Hepatocyte (in vitro differentiated cells): Measurements from ENCODE around the gene TRIM17.

Experiments
- EZH2 ChIP-seq: fragments of 200-600 bp; sonication (generic); IDR thresholded peaks from 2 replicates; pipeline ENCODE4 v1.6.1; 2016; ENCODE audit warnings: antibody characterized with exemption, mild to moderate bottlenecking, borderline replicate concordance
- EZH2phosphoT487 ChIP-seq: fragments of 200-600 bp; sonication (generic); IDR thresholded peaks from one replicate; pipeline ENCODE4 v1.6.1; 2018; ENCODE audit warnings: antibody characterized with exemption, mild to moderate bottlenecking, low read depth, moderate library complexity; ENCODE audit not compliant: unreplicated experiment, severe bottlenecking
- TF ChIP-seq, protein P1 (sequence below): fragments of 200-600 bp; sonication (generic); IDR thresholded peaks from 2 replicates; pipeline ENCODE4 v1.5.1; 2016; ENCODE audit warnings: antibody characterized with exemption, mild to moderate bottlenecking; ENCODE audit not compliant: poor library complexity

DNA sequence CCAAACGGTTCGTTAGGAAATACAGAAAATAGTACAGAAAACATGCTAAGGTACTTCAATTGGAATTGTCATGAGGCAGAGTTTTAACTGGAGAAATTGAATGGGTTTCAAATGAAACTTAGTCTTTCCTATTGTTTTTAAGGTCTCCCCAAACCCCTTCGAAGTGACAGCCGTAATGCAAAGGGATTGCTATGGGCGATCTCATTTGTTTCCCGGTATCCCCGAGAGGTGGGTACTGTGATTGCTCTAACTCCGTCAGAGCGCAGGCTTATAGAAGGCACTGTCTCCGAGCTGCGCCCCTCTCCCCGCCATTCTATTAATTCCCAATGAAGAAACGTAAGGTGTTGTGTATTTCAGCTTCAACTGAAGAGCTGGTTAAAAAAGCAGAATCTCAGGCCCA, 48.5 kb upstream of the TRIM17 start:
- TF ChIP-seq, protein P1, sequence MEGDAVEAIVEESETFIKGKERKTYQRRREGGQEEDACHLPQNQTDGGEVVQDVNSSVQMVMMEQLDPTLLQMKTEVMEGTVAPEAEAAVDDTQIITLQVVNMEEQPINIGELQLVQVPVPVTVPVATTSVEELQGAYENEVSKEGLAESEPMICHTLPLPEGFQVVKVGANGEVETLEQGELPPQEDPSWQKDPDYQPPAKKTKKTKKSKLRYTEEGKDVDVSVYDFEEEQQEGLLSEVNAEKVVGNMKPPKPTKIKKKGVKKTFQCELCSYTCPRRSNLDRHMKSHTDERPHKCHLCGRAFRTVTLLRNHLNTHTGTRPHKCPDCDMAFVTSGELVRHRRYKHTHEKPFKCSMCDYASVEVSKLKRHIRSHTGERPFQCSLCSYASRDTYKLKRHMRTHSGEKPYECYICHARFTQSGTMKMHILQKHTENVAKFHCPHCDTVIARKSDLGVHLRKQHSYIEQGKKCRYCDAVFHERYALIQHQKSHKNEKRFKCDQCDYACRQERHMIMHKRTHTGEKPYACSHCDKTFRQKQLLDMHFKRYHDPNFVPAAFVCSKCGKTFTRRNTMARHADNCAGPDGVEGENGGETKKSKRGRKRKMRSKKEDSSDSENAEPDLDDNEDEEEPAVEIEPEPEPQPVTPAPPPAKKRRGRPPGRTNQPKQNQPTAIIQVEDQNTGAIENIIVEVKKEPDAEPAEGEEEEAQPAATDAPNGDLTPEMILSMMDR = no peak
- TF ChIP-seq EZH2 (no peak), EZH2phosphoT487 (no peak)
